ENCODE measurements around the gene SYT1.

SYT1 gene

GRCh38 chr12:78898416-78898815 lies 33.8 kb downstream of the SYT1 start:
- DNase-seq, result no peak

GRCh38 chr12:78914859-78915331 lies 50.3 kb downstream of the SYT1 start:
- DNase-seq, result no peak

- DNase-seq, result no peak
Measured at GRCh38 chr12:78916845-78917480, 52.4 kb downstream of the SYT1 start.

- no peak for DNase-seq
Measured at GRCh38 chr12:78917513-78917912, 52.9 kb downstream of the SYT1 start.

GRCh38 chr12:78918268-78918667 lies 53.7 kb downstream of the SYT1 start:
- DNase-seq, result no peak

- DNase-seq, result no peak
Measured at GRCh38 chr12:78928200-78929074, 63.9 kb downstream of the SYT1 start.

- no peak for DNase-seq
Measured at GRCh38 chr12:78929075-78929418, 64.5 kb downstream of the SYT1 start.

- DNase-seq, result no peak
Measured at GRCh38 chr12:78931466-78931990, 67.0 kb downstream of the SYT1 start.

GRCh38 chr12:78933014-78933413 lies 68.4 kb downstream of the SYT1 start:
- no peak for DNase-seq

- no peak for DNase-seq
Measured at GRCh38 chr12:78938341-78939084, 73.9 kb downstream of the SYT1 start.

- DNase-seq, result no peak
Measured at GRCh38 chr12:78949532-78949931, 85.0 kb downstream of the SYT1 start.

- no peak for DNase-seq
Measured at GRCh38 chr12:78951803-78952551, 87.4 kb downstream of the SYT1 start.

- DNase-seq, result no peak
Measured at GRCh38 chr12:78952552-78952929, 88.0 kb downstream of the SYT1 start.

- no peak for DNase-seq
Measured at GRCh38 chr12:78958941-78959340, 94.4 kb downstream of the SYT1 start.

GRCh38 chr12:78959556-78959955 lies 95.0 kb downstream of the SYT1 start:
- DNase-seq, result no peak

GRCh38 chr12:78961171-78961570 lies 96.6 kb downstream of the SYT1 start:
- DNase-seq, result no peak

- DNase-seq, result no peak
Measured at GRCh38 chr12:78963439-78964227, 99.1 kb downstream of the SYT1 start.

GRCh38 chr12:78964521-78964920 lies 99.9 kb downstream of the SYT1 start:
- DNase-seq, result no peak

GRCh38 chr12:78966062-78966461 lies 101.5 kb downstream of the SYT1 start:
- DNase-seq, result no peak

- DNase-seq, result no peak
Measured at GRCh38 chr12:78966926-78967325, 102.4 kb downstream of the SYT1 start.

GRCh38 chr12:78968226-78968625 lies 103.7 kb downstream of the SYT1 start:
- no peak for DNase-seq

- DNase-seq, result no peak
Measured at GRCh38 chr12:78970041-78970440, 105.5 kb downstream of the SYT1 start.
